Colonic mucosa (tissue), 4 donors: ENCODE results near the gene C5orf46. TPM values are rescaled to one million over a fixed set of nuclear protein-coding genes. Genes with fewer than 3 reads are reported as not detected.

Experiments used
- DNase-seq: peaks from one replicate; pipeline ENCODE4 v3.0.0-alpha.2; 2020
- H3K27ac ChIP-seq: fragments of 200-600 bp; one replicate; pipeline ENCODE4 v1.8.0; 2021
- H3K27me3 ChIP-seq: fragments of 200-600 bp; one replicate; pipeline ENCODE4 v1.8.0; 2021
- H3K36me3 ChIP-seq: fragments of 200-600 bp; one replicate; pipeline ENCODE4 v1.8.0; 2021
- H3K4me1 ChIP-seq: fragments of 200-600 bp; one replicate; pipeline ENCODE4 v1.8.0; 2021; ENCODE audit warnings: mild to moderate bottlenecking
- H3K4me3 ChIP-seq: fragments of 200-600 bp; one replicate; pipeline ENCODE4 v1.8.0; 2021
- H3K9ac ChIP-seq, 2 donors: one replicate each; pipeline ENCODE4 v1.7.0; 2013; ENCODE audit warnings: control low read depth in 2 of 2, low read depth in 2 of 2, low read length in 2 of 2
- H3K9me3 ChIP-seq: fragments of 200-600 bp; one replicate; pipeline ENCODE4 v1.8.0; 2021
- CTCF ChIP-seq: fragments of 200-600 bp; IDR thresholded peaks from one replicate; pipeline ENCODE4 v1.8.0; 2022; ENCODE audit warnings: antibody characterized with exemption, mild to moderate bottlenecking
- intact Hi-C: fragments of 100-400 bp; cut with DNase I; formaldehyde crosslinking; loops from one replicate; pipeline ENCODE4 v1.14.1; 2022
- total RNA-seq, 2 donors: library from RNA; stranded (reverse); fragmentation: NEBNext Ultra II Directional in 1 of 2; extraction: Animal tissue kit (Norgen Biotek cat#: 25700) in 1 of 2; gene quantifications; one replicate each; pipeline ENCODE4 v1.2.1, GENCODE V29; 2021
- donor health status: healthy.
- donor health status: DM: no; HTN: no; CAD: no.
- donor health status: DM: no; HTN: no; CAD: no.

C5orf46 gene
- total RNA-seq, 2 donors from 2014 or later: not detected

DNA sequence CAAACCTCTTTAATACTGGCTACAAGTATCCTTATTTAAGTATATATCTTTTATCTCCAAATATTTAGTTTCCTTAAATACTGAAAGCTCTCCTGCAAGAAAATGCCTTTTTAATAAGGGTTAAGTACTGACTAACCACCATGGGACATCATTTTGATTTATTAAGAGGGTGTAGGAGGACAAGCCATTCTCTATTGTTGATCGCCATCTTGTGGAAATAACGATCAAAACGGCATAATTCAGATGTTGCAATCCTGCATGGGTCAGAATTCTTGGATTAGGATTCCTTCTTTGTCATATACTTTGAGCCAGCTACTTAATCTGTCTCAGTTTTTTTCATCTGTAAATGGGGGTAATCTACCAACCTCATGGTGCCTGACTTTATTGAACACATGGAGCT lies 28.7 kb upstream of the C5orf46 start:
- intact Hi-C loops: loop anchor here (5.0 kb wide), 1 partner anchor 48 kb away; no protein-coding TSS in a partner anchor
- Histone ChIP-seq H3K9ac (no peak overlapping the region), H3K4me3 (no peak overlapping the region), H3K4me1 (no peaks in the 10 kb centered on the region), H3K36me3 (no peaks in the 10 kb centered on the region), H3K27ac (no peak overlapping the region), H3K9me3 (no peaks in the 10 kb centered on the region), H3K27me3 (no peaks in the 10 kb centered on the region)
- TF ChIP-seq CTCF: peak; percentile 33
- no peak for DNase-seq

DNA sequence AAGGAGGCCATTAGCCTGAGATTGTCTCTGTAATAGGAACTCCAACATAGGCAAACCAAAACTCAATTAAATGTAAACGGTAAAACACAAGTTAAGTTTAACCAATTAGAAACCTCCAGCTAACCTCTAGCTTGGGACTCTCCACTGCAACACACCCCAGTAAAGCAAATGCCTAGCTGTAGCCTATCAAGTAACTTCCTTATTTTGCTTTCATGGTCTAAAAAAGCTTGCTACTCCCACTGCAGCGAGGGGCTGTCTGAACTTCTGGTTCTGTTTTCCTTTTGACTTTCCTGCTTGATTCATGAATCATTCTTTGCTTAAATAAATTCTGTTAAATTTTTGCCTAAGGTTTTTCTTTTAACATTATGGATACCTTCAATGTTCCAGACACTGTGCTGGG lies 24.4 kb upstream of the C5orf46 start:
- no peak for DNase-seq
- no peaks in the 10 kb centered on the region for H3K9me3 ChIP-seq
- no peak overlapping the region for H3K27ac ChIP-seq
- no peak for TF ChIP-seq CTCF
- no peak overlapping the region for H3K9ac ChIP-seq
- no peak overlapping the region for H3K4me3 ChIP-seq
- H3K4me1 ChIP-seq: no peaks in the 10 kb centered on the region
- no peaks in the 10 kb centered on the region for H3K27me3 ChIP-seq
- intact Hi-C loops: no loop called here
- no peaks in the 10 kb centered on the region for H3K36me3 ChIP-seq

DNA sequence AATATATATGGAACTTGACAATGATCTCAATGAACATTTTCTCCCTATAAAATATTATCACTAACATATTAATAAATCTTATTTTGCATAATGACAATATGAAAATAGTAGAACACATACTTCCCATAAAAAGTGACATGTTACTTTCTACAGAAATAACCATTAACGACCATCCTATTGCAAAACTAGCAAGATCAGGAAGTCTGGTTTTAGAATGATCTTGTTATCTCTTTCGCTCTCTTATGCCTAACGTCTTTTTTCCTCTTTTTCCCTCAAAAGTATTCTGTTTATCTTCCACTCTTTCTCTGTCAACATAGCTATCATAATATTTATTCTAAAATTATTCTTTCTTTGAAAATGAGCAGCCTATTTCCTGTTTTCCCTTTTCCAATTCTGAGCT lies 21.6 kb upstream of the C5orf46 start:
- no peak for DNase-seq
- Histone ChIP-seq H3K27me3 (no peaks in the 10 kb centered on the region), H3K9me3 (no peaks in the 10 kb centered on the region), H3K4me3 (no peak overlapping the region), H3K9ac (no peak overlapping the region), H3K36me3 (no peaks in the 10 kb centered on the region), H3K4me1 (no peaks in the 10 kb centered on the region), H3K27ac (no peak overlapping the region)
- intact Hi-C loops: no loop called here
- no peak for TF ChIP-seq CTCF

- H3K9ac ChIP-seq: no peak overlapping the region
- DNase-seq: no peak
- no peaks in the 10 kb centered on the region for H3K27me3 ChIP-seq
- intact Hi-C loops: no loop called here
- no peak for TF ChIP-seq CTCF
- no peak overlapping the region for H3K27ac ChIP-seq
- no peak overlapping the region for H3K4me3 ChIP-seq
- no peaks in the 10 kb centered on the region for H3K36me3 ChIP-seq
- no peaks in the 10 kb centered on the region for H3K4me1 ChIP-seq
- H3K9me3 ChIP-seq: no peaks in the 10 kb centered on the region
Measured at GRCh38 chr5:147925020-147925419, 18.7 kb upstream of the C5orf46 start.

DNA sequence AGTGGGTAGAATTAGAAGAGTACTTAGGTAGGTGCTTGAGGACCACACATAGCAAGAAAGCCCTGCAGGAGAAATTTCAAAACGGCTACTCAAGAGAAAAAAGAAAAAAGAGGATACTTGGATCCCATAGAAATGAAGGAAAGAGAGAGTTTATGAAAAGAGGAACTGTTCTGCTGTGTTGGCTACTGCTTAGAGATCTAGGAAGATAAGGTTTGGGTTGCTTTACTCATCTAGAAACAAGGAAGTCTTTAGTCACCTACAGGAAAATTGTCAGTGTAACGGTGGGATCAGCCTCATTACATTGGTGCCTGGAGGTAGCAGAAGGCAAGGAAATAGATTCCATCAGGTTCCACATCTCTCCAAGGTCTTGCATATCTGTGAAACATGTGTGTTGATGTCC lies 14.8 kb upstream of the C5orf46 start:
- DNase-seq: no peak
- Histone ChIP-seq H3K27me3 (no peaks in the 10 kb centered on the region), H3K27ac (no peak overlapping the region), H3K9me3 (no peaks in the 10 kb centered on the region), H3K36me3 (no peaks in the 10 kb centered on the region), H3K4me1 (no peaks in the 10 kb centered on the region), H3K4me3 (no peak overlapping the region), H3K9ac (no peak overlapping the region)
- TF ChIP-seq CTCF: no peak
- intact Hi-C loops: no loop called here
